Measurements from ENCODE around the gene SLC4A5. TPM values are rescaled to one million over a fixed set of nuclear protein-coding genes. Genes with fewer than 3 reads are reported as not detected.

The SLC4A5 gene
- total RNA-seq, 6 donors from 2014 or later, result 3.2 to 47.1 (median 11.0) TPM

- H3K27ac ChIP-seq, result peak overlapping the region; percentile 90 to 94 (median 91)
- ATAC-seq (ENCODE audit: low FRiP score in 2 of 2), result peak in 1 of 2 donors; percentile 7
- H3K27me3 ChIP-seq, result no peaks in the 10 kb centered on the region
Observed at GRCh38 chr2:74199275-74199701, 143.9 kb downstream of the SLC4A5 start.

GRCh38 chr2:74198461-74199274 is 144.5 kb downstream of the SLC4A5 start, which contains the start of gene MTHFD2:
MTHFD2 (plus strand) TSS chr2:74198615; CDS start chr2:74198642, 27 bp downstream.
- ATAC-seq (ENCODE audit: low FRiP score in 2 of 2), result peak; percentile 98

More at GRCh38 chr2:74199275-74199701, 143.9 kb downstream of the SLC4A5 start:
- no peaks in the 10 kb centered on the region for H3K9me3 ChIP-seq
- peak overlapping the region; percentile 57 to 83 (median 76) for H3K4me3 ChIP-seq
- TF ChIP-seq POLR2AphosphoS5 (IDR thresholded peaks at IDR 0.05) (peak in 1 of 2 donors; percentile 14), POLR2A (IDR thresholded peaks at IDR 0.05) (no peak)
- 7% methylated on average over 14 to 16 of the region's 20 CpGs for WGBS, 2 donors
- peaks cover 5 to 46% (median 17%) of the 10 kb centered on the region in 4 donors for H3K4me1 ChIP-seq
- peaks cover 0 to 4% (median 1%) of the 10 kb centered on the region in 4 donors for H3K36me3 ChIP-seq
- peak in 1 of 2 donors; percentile 52 for DNase-seq

GRCh38 chr2:74198023-74198460 is 145.2 kb downstream of the SLC4A5 start:
- Histone ChIP-seq H3K4me3 (peak overlapping the region in 3 of 4 donors; percentile 72 to 83 (median 81)), H3K9me3 (no peaks in the 10 kb centered on the region), H3K36me3 (peaks cover 0 to 3% (median 0%) of the 10 kb centered on the region in 4 donors), H3K27ac (peak overlapping the region; percentile 90 to 94 (median 91)), H3K4me1 (peaks cover 5 to 43% (median 17%) of the 10 kb centered on the region in 4 donors), H3K27me3 (no peaks in the 10 kb centered on the region)
- no peak for ATAC-seq (ENCODE audit: low FRiP score in 2 of 2)
- no peak for TF ChIP-seq POLR2A (IDR thresholded peaks at IDR 0.05)
- no peak for TF ChIP-seq POLR2AphosphoS5 (IDR thresholded peaks at IDR 0.05)
- no peak for TF ChIP-seq CTCF (IDR thresholded peaks at IDR 0.05)
- TF ChIP-seq EP300 (IDR thresholded peaks at IDR 0.05), result no peak
- peak in 1 of 2 donors; percentile 47 for DNase-seq
- 35 to 41% methylated on average over 18 of the region's 18 CpGs for WGBS, 2 donors

More at GRCh38 chr2:74198461-74199274, 144.5 kb downstream of the SLC4A5 start, which contains the start of gene MTHFD2:
- peaks cover 0 to 3% (median 0%) of the 10 kb centered on the region in 4 donors for H3K36me3 ChIP-seq
- no peaks in the 10 kb centered on the region for H3K9me3 ChIP-seq
- peak within 1 kb of the TSS; percentile 57 to 83 (median 76) for H3K4me3 ChIP-seq
- peak; percentile 71 to 96 (median 91) for TF ChIP-seq CTCF (IDR thresholded peaks at IDR 0.05)
- TF ChIP-seq POLR2AphosphoS5 (IDR thresholded peaks at IDR 0.05), result peak; percentile 63 to 88
- TF ChIP-seq EP300 (IDR thresholded peaks at IDR 0.05), result no peak
- TF ChIP-seq POLR2A (IDR thresholded peaks at IDR 0.05), result peak in 3 of 4 donors; percentile 60 to 80 (median 72)
- peaks cover 5 to 43% (median 17%) of the 10 kb centered on the region in 4 donors for H3K4me1 ChIP-seq
- no peaks in the 10 kb centered on the region for H3K27me3 ChIP-seq
- DNase-seq, result peak; percentile 95 to 98
- WGBS, 2 donors, result 0 to 1% methylated on average over 6 to 72 of the region's 96 CpGs
- H3K27ac ChIP-seq, result peak within 1 kb of the TSS; percentile 90 to 94 (median 91)

- DNase-seq (no peak), ATAC-seq (ENCODE audit: low FRiP score in 2 of 2) (no peak)
- 67 to 82% methylated on average over 4 of the region's 4 CpGs for WGBS, 2 donors
- H3K36me3 ChIP-seq, result no peaks in the 10 kb centered on the region
- H3K4me3 ChIP-seq, result no peak overlapping the region
- H3K27me3 ChIP-seq, result no peaks in the 10 kb centered on the region
- H3K9me3 ChIP-seq, result no peaks in the 10 kb centered on the region
- no peak overlapping the region for H3K27ac ChIP-seq
- H3K4me1 ChIP-seq, result peaks cover 5 to 43% (median 17%) of the 10 kb centered on the region in 4 donors
- TF ChIP-seq EP300 (IDR thresholded peaks at IDR 0.05) (no peak), POLR2AphosphoS5 (IDR thresholded peaks at IDR 0.05) (no peak), CTCF (IDR thresholded peaks at IDR 0.05) (no peak), POLR2A (IDR thresholded peaks at IDR 0.05) (no peak)
Observed at GRCh38 chr2:74197049-74197448, 146.2 kb downstream of the SLC4A5 start.

- no peak for ATAC-seq (ENCODE audit: low FRiP score in 2 of 2)
- no peak for TF ChIP-seq EP300 (IDR thresholded peaks at IDR 0.05)
- no peak for TF ChIP-seq POLR2AphosphoS5 (IDR thresholded peaks at IDR 0.05)
- TF ChIP-seq CTCF (IDR thresholded peaks at IDR 0.05), result no peak
- TF ChIP-seq POLR2A (IDR thresholded peaks at IDR 0.05), result no peak
Observed at GRCh38 chr2:74194799-74195198, 148.4 kb downstream of the SLC4A5 start.

More at GRCh38 chr2:74194799-74195198, 148.4 kb downstream of the SLC4A5 start:
- Histone ChIP-seq H3K27me3 (no peaks in the 10 kb centered on the region), H3K27ac (no peak overlapping the region), H3K36me3 (no peaks in the 10 kb centered on the region), H3K9me3 (no peaks in the 10 kb centered on the region), H3K4me3 (no peak overlapping the region), H3K4me1 (peaks cover 1 to 21% (median 9%) of the 10 kb centered on the region in 4 donors)
- no peak for DNase-seq
- WGBS, 2 donors, result 92 to 96% methylated on average over 1 of the region's 1 CpG

All from upper lobe of left lung (tissue), 6 donors.